Activated T-helper 1 cell treated with Interleukin-2 at 50 U/mL for 16 hours (primary cell): Measurements from ENCODE around the gene TXNDC17.
"Not testable (repeated sequence)": the region's sequence is repeated elsewhere in the genome, so short reads cannot be mapped to it uniquely, and the experiment has no call there.

Source experiments
- DNase-seq: peaks from one replicate; pipeline ENCODE4 v3.0.0-alpha.2; 2020; ENCODE audit warnings: low read depth

The TXNDC17 gene

GRCh38 chr17:6684460-6684783, 43.6 kb downstream of the TXNDC17 start:
- DNase-seq = no peak

GRCh38 chr17:6684881-6685767, 44.3 kb downstream of the TXNDC17 start:
- DNase-seq = no peak

GRCh38 chr17:6686026-6686425, 45.2 kb downstream of the TXNDC17 start:
- DNase-seq = no peak

GRCh38 chr17:6688944-6689343, 48.1 kb downstream of the TXNDC17 start:
- DNase-seq = no peak

GRCh38 chr17:6690641-6691040, 49.8 kb downstream of the TXNDC17 start:
- DNase-seq = no peak

- no peak for DNase-seq
Measured at GRCh38 chr17:6691546-6691945, 50.7 kb downstream of the TXNDC17 start.

GRCh38 chr17:6691958-6692357, 51.1 kb downstream of the TXNDC17 start:
- DNase-seq = not testable (repeated sequence)
